GM18861 (cell line): ENCODE results near the gene ATP5F1A.

ENCODE experiments used
- ATAC-seq: cut with Tn5 transposase; IDR thresholded peaks from one replicate; pipeline ENCODE4 v1.9.1; 2021; ENCODE audit not compliant: unreplicated experiment

Gene ATP5F1A

GRCh38 chr18:46073474-46074331 is 24.4 kb downstream of the ATP5F1A start:
- ATAC-seq, result peak; percentile 36

- ATAC-seq, result no peak
Measured at GRCh38 chr18:46072959-46073358, 25.1 kb downstream of the ATP5F1A start.

GRCh38 chr18:46072376-46072867 is 25.7 kb downstream of the ATP5F1A start:
- no peak for ATAC-seq

GRCh38 chr18:46071653-46072375 is 26.3 kb downstream of the ATP5F1A start, which contains the start of gene PSTPIP2:
Gene PSTPIP2, minus strand, starts transcription at chr18:46072260. Its CDS starts 72 bp downstream, at chr18:46072188.
- ATAC-seq, result peak; percentile 40

- ATAC-seq, result no peak
Measured at GRCh38 chr18:46070815-46071652, 27.1 kb downstream of the ATP5F1A start.

- ATAC-seq, result no peak
Measured at GRCh38 chr18:46070232-46070631, 27.9 kb downstream of the ATP5F1A start.

GRCh38 chr18:46069524-46069923 is 28.6 kb downstream of the ATP5F1A start:
- ATAC-seq, result no peak

GRCh38 chr18:46068763-46069162 is 29.3 kb downstream of the ATP5F1A start:
- ATAC-seq, result no peak

GRCh38 chr18:46067438-46068007 is 30.6 kb downstream of the ATP5F1A start:
- ATAC-seq, result no peak

GRCh38 chr18:46062781-46063180 is 35.3 kb downstream of the ATP5F1A start:
- ATAC-seq, result no peak

GRCh38 chr18:46061796-46062195 is 36.3 kb downstream of the ATP5F1A start:
- no peak for ATAC-seq

GRCh38 chr18:46061387-46061786 is 36.7 kb downstream of the ATP5F1A start:
- ATAC-seq, result no peak

- ATAC-seq, result no peak
Measured at GRCh38 chr18:46060359-46060841, 37.7 kb downstream of the ATP5F1A start.

GRCh38 chr18:46055838-46056230 is 42.3 kb downstream of the ATP5F1A start:
- no peak for ATAC-seq

- ATAC-seq, result no peak
Measured at GRCh38 chr18:46054956-46055837, 42.9 kb downstream of the ATP5F1A start.

GRCh38 chr18:46053368-46054095 is 44.6 kb downstream of the ATP5F1A start:
- no peak for ATAC-seq

- ATAC-seq, result no peak
Measured at GRCh38 chr18:46051731-46052461, 46.2 kb downstream of the ATP5F1A start.

GRCh38 chr18:46050268-46050667 is 47.8 kb downstream of the ATP5F1A start:
- no peak for ATAC-seq
